ENCODE results near the gene SUPT4H1.

The SUPT4H1 gene

DNA sequence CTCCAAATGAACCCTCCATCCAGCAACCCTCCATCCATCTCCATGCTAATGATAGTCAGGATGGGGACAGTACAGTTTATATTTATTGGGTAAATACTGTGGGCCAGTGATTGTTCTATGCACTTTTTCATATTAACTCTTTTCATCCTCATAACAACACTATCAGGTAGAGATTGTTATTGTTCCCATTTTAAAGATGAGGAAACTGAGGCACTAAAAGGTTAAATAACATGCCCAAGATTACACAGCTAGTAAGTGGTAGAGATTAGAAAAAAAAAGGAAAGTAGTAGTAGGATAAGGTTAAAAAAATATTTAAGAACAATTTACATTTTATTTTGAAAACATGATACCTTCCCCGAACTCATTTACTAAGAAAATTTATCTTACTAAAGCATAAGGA, 21.9 kb upstream of the SUPT4H1 start:
- no peak overlapping the region for H3K4me3 Mint-ChIP-seq
- H3K27ac Mint-ChIP-seq: peak overlapping the region; percentile 34
- H3K9me3 Mint-ChIP-seq (ENCODE audit: low read depth): no peaks in the 10 kb centered on the region
- H3K36me3 Mint-ChIP-seq: peaks cover 6% of the 10 kb centered on the region
- no peaks in the 10 kb centered on the region for H3K27me3 Mint-ChIP-seq
- peaks cover 12% of the 10 kb centered on the region for H3K4me1 Mint-ChIP-seq (ENCODE audit: low read depth)

- Mint-ChIP-seq H3K4me3 (no peak overlapping the region), H3K27ac (no peak overlapping the region), H3K27me3 (no peaks in the 10 kb centered on the region), H3K9me3 (ENCODE audit: low read depth) (no peaks in the 10 kb centered on the region), H3K4me1 (ENCODE audit: low read depth) (peaks cover 7% of the 10 kb centered on the region), H3K36me3 (peaks cover 6% of the 10 kb centered on the region)
Observed at GRCh38 chr17:58373003-58373402, 21.0 kb upstream of the SUPT4H1 start.

- Mint-ChIP-seq H3K4me1 (ENCODE audit: low read depth) (peaks cover 1% of the 10 kb centered on the region), H3K9me3 (ENCODE audit: low read depth) (no peaks in the 10 kb centered on the region), H3K4me3 (no peak overlapping the region), H3K36me3 (peaks cover 6% of the 10 kb centered on the region), H3K27me3 (no peaks in the 10 kb centered on the region), H3K27ac (no peak overlapping the region)
Observed at GRCh38 chr17:58371300-58371950, 19.4 kb upstream of the SUPT4H1 start.

DNA sequence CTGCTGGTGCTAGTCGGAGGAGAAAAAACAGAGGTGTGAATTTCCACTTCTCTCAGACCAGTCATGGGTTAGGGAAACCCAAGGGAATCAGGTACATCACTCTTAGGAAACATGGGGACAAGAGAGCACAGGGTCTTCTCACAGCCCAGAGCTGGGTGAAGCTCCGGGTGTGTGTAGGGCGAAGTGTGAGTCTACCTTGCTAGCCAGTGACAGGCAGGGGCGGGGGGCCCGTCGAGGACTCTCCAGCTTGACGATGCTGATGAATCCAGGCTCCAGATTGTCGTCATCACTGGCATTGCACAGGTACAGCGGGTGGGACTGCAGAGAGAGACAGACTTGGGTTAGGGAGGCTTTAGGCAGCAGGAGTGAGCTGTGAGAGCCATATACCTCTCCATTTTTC, 18.7 kb upstream of the SUPT4H1 start:
- Mint-ChIP-seq H3K36me3 (peaks cover 6% of the 10 kb centered on the region), H3K4me1 (ENCODE audit: low read depth) (peaks cover 7% of the 10 kb centered on the region), H3K27me3 (no peaks in the 10 kb centered on the region), H3K4me3 (no peak overlapping the region), H3K9me3 (ENCODE audit: low read depth) (no peaks in the 10 kb centered on the region), H3K27ac (no peak overlapping the region)

DNA sequence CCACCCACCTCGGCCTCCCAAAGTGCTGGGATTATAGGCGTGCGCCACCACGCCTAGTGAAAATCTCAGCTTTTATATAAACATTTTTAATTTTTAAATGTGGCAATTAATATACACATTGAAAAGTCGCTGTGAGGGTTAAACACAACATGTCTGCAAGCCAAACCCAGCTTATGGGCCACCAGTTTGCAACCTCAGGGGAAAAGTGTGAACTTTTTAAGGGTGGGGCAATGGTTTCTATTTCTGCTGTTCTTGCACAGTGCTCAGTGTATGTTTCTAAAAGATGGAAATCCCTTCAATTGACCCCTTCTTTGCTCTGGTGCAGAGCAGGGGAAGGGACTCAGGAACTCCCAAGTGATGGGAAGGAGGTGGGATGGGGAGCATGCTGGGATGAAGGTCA, 18.3 kb upstream of the SUPT4H1 start:
- no peak overlapping the region for H3K27ac Mint-ChIP-seq
- peaks cover 6% of the 10 kb centered on the region for H3K36me3 Mint-ChIP-seq
- H3K4me1 Mint-ChIP-seq (ENCODE audit: low read depth): peaks cover 7% of the 10 kb centered on the region
- H3K9me3 Mint-ChIP-seq (ENCODE audit: low read depth): no peaks in the 10 kb centered on the region
- H3K4me3 Mint-ChIP-seq: no peak overlapping the region
- no peaks in the 10 kb centered on the region for H3K27me3 Mint-ChIP-seq

DNA sequence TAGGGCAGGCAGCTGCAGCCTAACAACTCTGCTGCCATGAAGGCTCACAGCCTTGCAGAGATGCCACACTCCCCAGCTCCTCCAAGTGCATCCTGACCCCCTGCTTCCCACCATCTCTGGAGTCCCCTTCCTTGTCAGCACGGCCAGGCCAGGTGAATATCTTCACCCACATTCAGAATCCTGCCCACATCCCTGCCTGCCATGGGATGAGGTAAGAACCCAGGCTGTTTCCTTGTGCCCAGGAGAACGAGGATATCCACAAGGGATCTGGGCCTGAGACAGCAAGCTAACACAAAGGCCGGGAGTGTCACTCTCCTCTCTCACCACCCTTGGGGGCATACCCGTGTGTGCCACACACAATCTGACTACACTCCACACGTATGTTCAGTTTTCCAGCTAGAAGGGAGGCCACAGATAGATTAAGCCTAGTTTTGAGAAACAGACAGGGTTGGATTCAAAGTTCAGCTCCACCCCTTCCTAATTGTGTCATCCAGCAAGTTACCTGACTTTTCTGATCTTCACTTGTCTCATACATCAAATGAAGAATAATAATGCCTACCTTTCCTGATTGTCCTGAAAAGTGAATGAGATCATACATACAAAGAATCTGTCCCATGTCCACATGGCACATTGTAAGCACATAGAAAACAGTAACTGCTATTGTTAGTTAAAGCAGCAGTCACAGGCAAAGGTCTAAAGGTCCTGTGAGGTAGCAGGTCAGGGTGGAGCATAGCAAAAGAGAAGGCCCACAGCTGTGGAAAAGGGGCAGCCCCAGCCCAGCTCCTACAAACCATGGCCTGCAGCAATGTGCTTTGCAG, 17.4 kb upstream of the SUPT4H1 start:
- Mint-ChIP-seq H3K27me3 (no peaks in the 10 kb centered on the region), H3K9me3 (ENCODE audit: low read depth) (no peaks in the 10 kb centered on the region), H3K27ac (no peak overlapping the region), H3K36me3 (peaks cover 6% of the 10 kb centered on the region), H3K4me1 (ENCODE audit: low read depth) (peaks cover 7% of the 10 kb centered on the region), H3K4me3 (no peak overlapping the region)

- H3K9me3 Mint-ChIP-seq (ENCODE audit: low read depth): no peaks in the 10 kb centered on the region
- H3K36me3 Mint-ChIP-seq: peaks cover 6% of the 10 kb centered on the region
- no peak overlapping the region for H3K27ac Mint-ChIP-seq
- no peaks in the 10 kb centered on the region for H3K27me3 Mint-ChIP-seq
- no peak overlapping the region for H3K4me3 Mint-ChIP-seq
- H3K4me1 Mint-ChIP-seq (ENCODE audit: low read depth): peaks cover 7% of the 10 kb centered on the region
Observed at GRCh38 chr17:58368860-58369213, 16.8 kb upstream of the SUPT4H1 start.

GRCh38 chr17:58367461-58367860, 15.5 kb upstream of the SUPT4H1 start:
- Mint-ChIP-seq H3K9me3 (ENCODE audit: low read depth) (no peaks in the 10 kb centered on the region), H3K27me3 (no peaks in the 10 kb centered on the region), H3K27ac (no peak overlapping the region), H3K4me3 (no peak overlapping the region), H3K36me3 (peaks cover 6% of the 10 kb centered on the region), H3K4me1 (ENCODE audit: low read depth) (peaks cover 7% of the 10 kb centered on the region)

GRCh38 chr17:58365980-58366595, 14.1 kb upstream of the SUPT4H1 start:
- Mint-ChIP-seq H3K27me3 (no peaks in the 10 kb centered on the region), H3K4me1 (ENCODE audit: low read depth) (peaks cover 7% of the 10 kb centered on the region), H3K4me3 (no peak overlapping the region), H3K27ac (no peak overlapping the region), H3K36me3 (peaks cover 4% of the 10 kb centered on the region), H3K9me3 (ENCODE audit: low read depth) (no peaks in the 10 kb centered on the region)

DNA sequence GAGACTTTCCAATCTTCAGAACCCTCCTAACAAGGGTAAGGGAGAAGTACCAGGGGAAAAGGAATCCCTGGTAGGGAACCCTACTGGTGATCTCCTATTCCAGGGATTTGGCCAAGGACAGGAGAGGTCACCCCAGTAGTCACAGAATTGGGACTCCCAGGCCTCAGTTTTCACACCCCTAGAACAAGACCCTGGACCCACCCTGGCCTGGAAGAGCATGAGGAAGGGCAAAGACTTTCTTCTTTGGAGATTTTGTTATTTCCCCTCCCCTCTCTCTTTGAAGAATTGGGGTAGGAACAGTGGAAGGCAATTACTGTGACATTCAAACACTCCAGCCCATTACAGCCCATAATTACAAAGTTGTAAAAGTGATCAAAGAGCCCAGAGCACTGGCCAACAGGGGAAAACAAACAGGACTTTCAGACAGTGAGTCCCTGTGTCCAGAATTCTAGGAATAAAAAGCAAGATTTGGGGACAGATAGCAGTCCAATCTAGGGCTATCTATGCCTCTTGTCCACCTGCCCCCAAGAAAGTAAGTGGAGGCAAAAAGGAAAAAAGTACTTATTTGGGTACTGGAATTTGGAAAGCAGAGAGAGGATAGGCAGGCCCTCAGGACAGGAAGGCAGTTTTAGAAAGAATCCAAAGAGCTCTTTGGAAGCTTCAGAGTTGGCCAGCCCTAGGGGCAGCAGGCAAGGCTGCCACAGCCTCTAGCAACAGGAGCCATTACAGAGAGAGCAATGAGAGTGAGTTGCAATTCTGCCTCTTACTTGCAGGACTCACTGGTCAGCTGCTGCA, 13.4 kb upstream of the SUPT4H1 start:
- H3K4me3 Mint-ChIP-seq: no peak overlapping the region
- no peak overlapping the region for H3K27ac Mint-ChIP-seq
- H3K36me3 Mint-ChIP-seq: peaks cover 4% of the 10 kb centered on the region
- no peaks in the 10 kb centered on the region for H3K9me3 Mint-ChIP-seq (ENCODE audit: low read depth)
- peaks cover 7% of the 10 kb centered on the region for H3K4me1 Mint-ChIP-seq (ENCODE audit: low read depth)
- no peaks in the 10 kb centered on the region for H3K27me3 Mint-ChIP-seq

DNA sequence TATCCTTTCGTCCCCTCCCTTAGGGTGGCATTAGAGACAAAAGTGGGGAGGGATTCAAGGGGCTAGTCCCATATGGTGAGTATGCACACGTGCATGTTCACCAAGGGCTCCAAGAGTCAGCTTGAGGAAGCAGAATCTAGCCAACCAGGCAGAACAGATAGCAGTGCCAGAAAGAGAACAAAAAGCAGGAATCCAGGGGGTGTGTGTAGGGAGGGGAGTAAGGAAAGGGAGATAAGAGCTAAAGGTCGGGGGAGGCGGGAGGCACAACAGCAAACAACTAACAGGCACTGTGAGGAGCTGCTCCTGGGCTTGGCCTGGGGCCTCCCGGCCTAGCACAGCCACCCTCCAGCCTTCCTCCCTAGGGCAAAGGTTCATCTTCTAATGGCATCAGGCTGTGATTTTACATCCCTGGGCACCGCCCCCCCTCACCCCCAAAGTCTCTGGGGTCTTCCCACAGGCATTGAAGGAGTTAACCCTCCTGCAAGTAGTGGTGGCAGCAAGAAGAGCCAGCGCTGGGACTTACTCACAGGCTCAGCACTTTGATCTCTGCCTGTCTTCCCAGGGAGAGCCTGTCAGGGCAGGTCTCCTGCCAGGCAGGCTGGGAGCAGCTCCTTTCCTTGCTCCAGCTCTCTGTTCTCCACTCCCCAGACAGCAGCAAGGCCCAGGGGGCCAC, 12.4 kb upstream of the SUPT4H1 start:
- peaks cover 7% of the 10 kb centered on the region for H3K4me1 Mint-ChIP-seq (ENCODE audit: low read depth)
- H3K27ac Mint-ChIP-seq: no peak overlapping the region
- H3K4me3 Mint-ChIP-seq: no peak overlapping the region
- H3K27me3 Mint-ChIP-seq: no peaks in the 10 kb centered on the region
- H3K9me3 Mint-ChIP-seq (ENCODE audit: low read depth): no peaks in the 10 kb centered on the region
- peaks cover under 1% of the 10 kb centered on the region for H3K36me3 Mint-ChIP-seq

- H3K4me3 Mint-ChIP-seq: no peak overlapping the region
- H3K27ac Mint-ChIP-seq: no peak overlapping the region
- peaks cover 7% of the 10 kb centered on the region for H3K4me1 Mint-ChIP-seq (ENCODE audit: low read depth)
- no peaks in the 10 kb centered on the region for H3K36me3 Mint-ChIP-seq
- H3K9me3 Mint-ChIP-seq (ENCODE audit: low read depth): no peaks in the 10 kb centered on the region
- H3K27me3 Mint-ChIP-seq: no peaks in the 10 kb centered on the region
Observed at GRCh38 chr17:58363457-58364185, 11.6 kb upstream of the SUPT4H1 start.

- Mint-ChIP-seq H3K9me3 (ENCODE audit: low read depth) (no peaks in the 10 kb centered on the region), H3K27ac (no peak overlapping the region), H3K36me3 (no peaks in the 10 kb centered on the region), H3K27me3 (no peaks in the 10 kb centered on the region), H3K4me1 (ENCODE audit: low read depth) (peaks cover 7% of the 10 kb centered on the region), H3K4me3 (no peak overlapping the region)
Observed at GRCh38 chr17:58362368-58363014, 10.5 kb upstream of the SUPT4H1 start.

All from activated naive CD8-positive, alpha-beta T cell (primary cell).